GM12892 (cell line): ENCODE data around the gene SNRPB2.

ENCODE experiments used
- POLR2A ChIP-seq: IDR thresholded peaks from 2 replicates; pipeline ENCODE4 v1.6.1; 2011; ENCODE audit warnings: low read depth, low read length, control low read depth
- POLR2AphosphoS5 ChIP-seq: IDR thresholded peaks from 2 replicates; pipeline ENCODE4 v1.6.1; 2011; ENCODE audit warnings: low read depth, low read length, control low read depth
- TAF1 ChIP-seq: IDR thresholded peaks from 2 replicates; pipeline ENCODE4 v1.6.1; 2011; ENCODE audit warnings: low read depth, mild to moderate bottlenecking, control low read depth, low read length, borderline replicate concordance

DNA sequence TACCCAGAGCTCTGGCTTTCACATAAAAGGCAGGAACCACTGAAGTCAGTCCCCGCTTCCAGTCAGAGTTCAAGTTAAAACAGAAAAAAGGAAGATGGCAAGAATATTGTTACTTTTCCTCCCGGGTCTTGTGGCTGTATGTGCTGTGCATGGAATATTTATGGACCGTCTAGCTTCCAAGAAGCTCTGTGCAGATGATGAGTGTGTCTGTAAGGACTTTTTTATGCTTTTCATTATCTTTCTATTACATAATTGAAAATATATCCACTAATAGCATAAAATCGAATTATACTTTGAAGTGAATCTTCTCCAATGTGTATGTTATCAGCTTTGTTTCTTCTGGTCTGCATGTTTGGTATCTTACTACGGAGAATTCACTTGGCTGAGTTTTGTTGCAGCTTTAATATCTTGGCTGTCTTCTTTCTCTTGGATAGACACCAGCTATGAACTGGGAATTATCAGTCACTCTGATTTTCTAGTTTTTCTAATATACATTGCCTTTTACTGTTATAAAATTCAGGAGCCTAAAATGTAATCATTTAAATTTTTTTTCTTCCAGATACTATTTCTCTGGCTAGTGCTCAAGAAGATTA, 18.6 kb downstream of the SNRPB2 start, which contains the start of gene OTOR:
- TF ChIP-seq POLR2A: no peak
- TF ChIP-seq POLR2AphosphoS5: no peak
- no peak for TF ChIP-seq TAF1
